ENCODE data around the gene SLC52A1. TPM values are rescaled to one million over a fixed set of nuclear protein-coding genes. Genes with fewer than 3 reads are reported as not detected.

Gene SLC52A1
- total and polyA plus RNA-seq, 10 of the 15 experiments (the other 5 are each of a cell fraction or from before 2014, with no cell fraction given), result 0.04 to 0.11 TPM; not detected in 8

GRCh38 chr17:5019475-5019956 lies 15.7 kb downstream of the SLC52A1 start:
- FAIRE-seq, result no peak
- no peak overlapping the region for H3K4me2 ChIP-seq (ENCODE audit: control insufficient read depth, insufficient read depth)
- DNase-seq (ENCODE audit: low read depth, low spot score), result no peak
- CTCF ChIA-PET, result interaction anchor here (1.0 kb wide), 1 partner anchor 33 kb away, joined by 3 read pairs; no protein-coding TSS in a partner anchor
- no peak overlapping the region for H3K27ac ChIP-seq (ENCODE audit: control insufficient read depth, insufficient read depth)
- in situ Hi-C loops (cut with MboI), result no loop called here
- no peaks in the 10 kb centered on the region for H3K79me2 ChIP-seq (ENCODE audit: control insufficient read depth, insufficient read depth, low read length)
- WGBS (ENCODE audit: insufficient coverage, insufficient replicate concordance, low lambda C conversion rate, missing lambda C conversion rate), result 92% methylated on average over 1 of the region's 1 CpG
- no TSS peak for BruUV-seq (replicated peaks)
- SMC1A ChIA-PET (ENCODE audit: uncharacterized antibody, unreplicated experiment), result interaction anchor here (1.4 kb wide), 1 partner anchor 43 kb away, joined by 3 read pairs; no protein-coding TSS in a partner anchor
- H2AFZ ChIP-seq (ENCODE audit: control insufficient read depth, low read depth, low read length), result no peak overlapping the region
- H4K20me1 ChIP-seq (ENCODE audit: control insufficient read depth, insufficient read depth), result no peaks in the 10 kb centered on the region
- ATAC-seq, result peak; percentile 24; the same call in 1 of the 3 replicates
- H3K9ac ChIP-seq (ENCODE audit: control insufficient read depth, insufficient read depth, low read length), result no peak overlapping the region
- intact Hi-C loops (cut with micrococcal nuclease; ENCODE audit: unreplicated experiment), result no loop called here
- no peaks in the 10 kb centered on the region for H3K9me3 ChIP-seq (replicated peaks; ENCODE audit: control insufficient read depth, insufficient read depth, low read length)
- POLR2A ChIA-PET, result no interaction called here
- H3K27me3 ChIP-seq (replicated peaks in 1 of 2; ENCODE audit: control insufficient read depth in 2 of 2, insufficient read depth in 2 of 2, low read length in 1 of 2), result no peaks in the 10 kb centered on the region
- H3K4me1 ChIP-seq (ENCODE audit: control insufficient read depth, insufficient read depth, low read length), result peaks cover 12% of the 10 kb centered on the region
- H3K36me3 ChIP-seq (ENCODE audit: control insufficient read depth in 2 of 2, insufficient read depth in 2 of 2, low read length in 1 of 2), result peaks cover 9 to 24% of the 10 kb centered on the region in 2 experiments
- RAD21 ChIA-PET (ENCODE audit: unreplicated experiment), result interaction anchor here (0.6 kb wide), 1 partner anchor 8 kb away, joined by 3 read pairs; no protein-coding TSS in a partner anchor
- no peak overlapping the region for H3K4me3 ChIP-seq
- TF ChIP-seq SMC3 (IDR thresholded peaks at IDR 0.05; ENCODE audit: borderline replicate concordance, low read length) (peak; percentile 21; the same call in 1 of the 2 replicates), IKZF1 (conservative IDR thresholded peaks at IDR 0.05) (no peak), ASH2L (IDR thresholded peaks at IDR 0.05; ENCODE audit: borderline replicate concordance, low read depth) (no peak), NR2F1 (conservative IDR thresholded peaks at IDR 0.05) (no peak), NBN (IDR thresholded peaks at IDR 0.05) (no peak), REST (IDR thresholded peaks at IDR 0.05; ENCODE audit: low read depth, low read length) (no peak), MYB (IDR thresholded peaks at IDR 0.05; ENCODE audit: borderline replicate concordance, low read depth, low read length) (no peak), BMI1 (IDR thresholded peaks at IDR 0.05; ENCODE audit: borderline replicate concordance) (no peak), NFYA (IDR thresholded peaks at IDR 0.05; ENCODE audit: borderline replicate concordance, low read depth, low read length) (no peak), NR2C2 (IDR thresholded peaks at IDR 0.05; ENCODE audit: borderline replicate concordance, control insufficient read depth, insufficient read length, low read depth) (no peak), ATF7 (IDR thresholded peaks at IDR 0.05; ENCODE audit: low read depth) (no peak), RAD21 (IDR thresholded peaks at IDR 0.05; ENCODE audit: insufficient read depth, low read depth, low read length) (peak; percentile 51), ZNF274 (IDR thresholded peaks at IDR 0.05; ENCODE audit: insufficient read depth, insufficient read length) (no peak), IRF4 (IDR thresholded peaks at IDR 0.05; ENCODE audit: low read depth, low read length) (no peak), GABPA (IDR thresholded peaks at IDR 0.05; ENCODE audit: low read depth) (no peak), SREBF1 (IDR thresholded peaks at IDR 0.05; ENCODE audit: low read length) (no peak)
- TF ChIP-seq, protein P1, sequence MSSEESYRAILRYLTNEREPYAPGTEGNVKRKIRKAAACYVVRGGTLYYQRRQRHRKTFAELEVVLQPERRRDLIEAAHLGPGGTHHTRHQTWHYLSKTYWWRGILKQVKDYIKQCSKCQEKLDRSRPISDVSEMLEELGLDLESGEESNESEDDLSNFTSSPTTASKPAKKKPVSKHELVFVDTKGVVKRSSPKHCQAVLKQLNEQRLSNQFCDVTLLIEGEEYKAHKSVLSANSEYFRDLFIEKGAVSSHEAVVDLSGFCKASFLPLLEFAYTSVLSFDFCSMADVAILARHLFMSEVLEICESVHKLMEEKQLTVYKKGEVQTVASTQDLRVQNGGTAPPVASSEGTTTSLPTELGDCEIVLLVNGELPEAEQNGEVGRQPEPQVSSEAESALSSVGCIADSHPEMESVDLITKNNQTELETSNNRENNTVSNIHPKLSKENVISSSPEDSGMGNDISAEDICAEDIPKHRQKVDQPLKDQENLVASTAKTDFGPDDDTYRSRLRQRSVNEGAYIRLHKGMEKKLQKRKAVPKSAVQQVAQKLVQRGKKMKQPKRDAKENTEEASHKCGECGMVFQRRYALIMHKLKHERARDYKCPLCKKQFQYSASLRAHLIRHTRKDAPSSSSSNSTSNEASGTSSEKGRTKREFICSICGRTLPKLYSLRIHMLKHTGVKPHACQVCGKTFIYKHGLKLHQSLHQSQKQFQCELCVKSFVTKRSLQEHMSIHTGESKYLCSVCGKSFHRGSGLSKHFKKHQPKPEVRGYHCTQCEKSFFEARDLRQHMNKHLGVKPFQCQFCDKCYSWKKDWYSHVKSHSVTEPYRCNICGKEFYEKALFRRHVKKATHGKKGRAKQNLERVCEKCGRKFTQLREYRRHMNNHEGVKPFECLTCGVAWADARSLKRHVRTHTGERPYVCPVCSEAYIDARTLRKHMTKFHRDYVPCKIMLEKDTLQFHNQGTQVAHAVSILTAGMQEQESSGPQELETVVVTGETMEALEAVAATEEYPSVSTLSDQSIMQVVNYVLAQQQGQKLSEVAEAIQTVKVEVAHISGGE (CRISPR knock-in tag; IDR thresholded peaks at IDR 0.05), result no peak
- TF ChIP-seq, protein P2, sequence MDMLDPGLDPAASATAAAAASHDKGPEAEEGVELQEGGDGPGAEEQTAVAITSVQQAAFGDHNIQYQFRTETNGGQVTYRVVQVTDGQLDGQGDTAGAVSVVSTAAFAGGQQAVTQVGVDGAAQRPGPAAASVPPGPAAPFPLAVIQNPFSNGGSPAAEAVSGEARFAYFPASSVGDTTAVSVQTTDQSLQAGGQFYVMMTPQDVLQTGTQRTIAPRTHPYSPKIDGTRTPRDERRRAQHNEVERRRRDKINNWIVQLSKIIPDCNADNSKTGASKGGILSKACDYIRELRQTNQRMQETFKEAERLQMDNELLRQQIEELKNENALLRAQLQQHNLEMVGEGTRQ (IDR thresholded peaks at IDR 0.05; ENCODE audit: borderline replicate concordance, low read depth, low read length), result no peak
